Liver (tissue), 3 donors: ENCODE results near the gene KRT36.

Experiments used
- FOXA1 ChIP-seq: IDR thresholded peaks from 2 replicates; pipeline ENCODE4 v1.6.1; 2016; ENCODE audit warnings: antibody characterized with exemption
- JUND ChIP-seq, 2 donors: IDR thresholded peaks; 2 replicates each; pipeline ENCODE4 v1.6.1; 2016; ENCODE audit warnings: antibody characterized with exemption in 2 of 2
- RAD21 ChIP-seq, 2 donors: IDR thresholded peaks; 2 replicates each; pipeline ENCODE4 v1.6.1; 2016; ENCODE audit warnings: antibody characterized with exemption in 2 of 2, mild to moderate bottlenecking in 2 of 2
- SP1 ChIP-seq: IDR thresholded peaks from 2 replicates; pipeline ENCODE4 v1.6.1; 2018; ENCODE audit warnings: antibody characterized with exemption, mild to moderate bottlenecking
- YY1 ChIP-seq: IDR thresholded peaks from 2 replicates; pipeline ENCODE4 v1.6.1; 2016; ENCODE audit warnings: antibody characterized with exemption, mild to moderate bottlenecking
- TF ChIP-seq, protein P1 (sequence below): fragments of 150-350 bp; IDR thresholded peaks from 2 replicates; pipeline ENCODE4 v1.5.1; 2017; ENCODE audit warnings: improper control_type of control experiment, low read depth, low read length; ENCODE audit not compliant: missing input control
- TF ChIP-seq, protein P2 (sequence below): IDR thresholded peaks from 2 replicates; pipeline ENCODE4 v1.6.1; 2016; ENCODE audit warnings: antibody characterized with exemption, mild to moderate bottlenecking
- TF ChIP-seq, protein P3 (sequence below): IDR thresholded peaks from 2 replicates; pipeline ENCODE4 v1.6.1; 2016; ENCODE audit warnings: antibody characterized with exemption
- donor health status: healthy.
- donor health status: healthy.

DNA sequence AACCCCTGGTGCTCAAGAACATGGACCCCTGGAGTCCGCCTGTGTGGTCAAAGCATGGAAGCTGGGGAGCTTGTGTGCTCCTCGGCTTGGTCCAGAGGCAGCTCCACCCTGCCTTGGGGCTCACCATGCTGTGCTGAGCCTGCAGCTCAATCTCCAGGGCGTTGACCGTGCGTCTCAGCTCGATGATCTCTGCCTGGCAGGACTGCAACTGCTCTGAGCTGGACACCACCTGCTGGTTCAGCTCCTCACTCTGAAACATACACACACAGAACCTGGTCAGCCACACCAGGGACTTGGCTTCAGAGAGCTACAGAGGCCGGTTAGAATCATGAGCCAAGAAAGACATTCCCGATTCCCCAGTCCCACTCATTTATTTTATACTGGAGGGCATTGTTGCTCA, 11.5 kb downstream of the KRT36 start:
- TF ChIP-seq, protein P1, sequence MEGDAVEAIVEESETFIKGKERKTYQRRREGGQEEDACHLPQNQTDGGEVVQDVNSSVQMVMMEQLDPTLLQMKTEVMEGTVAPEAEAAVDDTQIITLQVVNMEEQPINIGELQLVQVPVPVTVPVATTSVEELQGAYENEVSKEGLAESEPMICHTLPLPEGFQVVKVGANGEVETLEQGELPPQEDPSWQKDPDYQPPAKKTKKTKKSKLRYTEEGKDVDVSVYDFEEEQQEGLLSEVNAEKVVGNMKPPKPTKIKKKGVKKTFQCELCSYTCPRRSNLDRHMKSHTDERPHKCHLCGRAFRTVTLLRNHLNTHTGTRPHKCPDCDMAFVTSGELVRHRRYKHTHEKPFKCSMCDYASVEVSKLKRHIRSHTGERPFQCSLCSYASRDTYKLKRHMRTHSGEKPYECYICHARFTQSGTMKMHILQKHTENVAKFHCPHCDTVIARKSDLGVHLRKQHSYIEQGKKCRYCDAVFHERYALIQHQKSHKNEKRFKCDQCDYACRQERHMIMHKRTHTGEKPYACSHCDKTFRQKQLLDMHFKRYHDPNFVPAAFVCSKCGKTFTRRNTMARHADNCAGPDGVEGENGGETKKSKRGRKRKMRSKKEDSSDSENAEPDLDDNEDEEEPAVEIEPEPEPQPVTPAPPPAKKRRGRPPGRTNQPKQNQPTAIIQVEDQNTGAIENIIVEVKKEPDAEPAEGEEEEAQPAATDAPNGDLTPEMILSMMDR = no peak
- TF ChIP-seq, protein P2, sequence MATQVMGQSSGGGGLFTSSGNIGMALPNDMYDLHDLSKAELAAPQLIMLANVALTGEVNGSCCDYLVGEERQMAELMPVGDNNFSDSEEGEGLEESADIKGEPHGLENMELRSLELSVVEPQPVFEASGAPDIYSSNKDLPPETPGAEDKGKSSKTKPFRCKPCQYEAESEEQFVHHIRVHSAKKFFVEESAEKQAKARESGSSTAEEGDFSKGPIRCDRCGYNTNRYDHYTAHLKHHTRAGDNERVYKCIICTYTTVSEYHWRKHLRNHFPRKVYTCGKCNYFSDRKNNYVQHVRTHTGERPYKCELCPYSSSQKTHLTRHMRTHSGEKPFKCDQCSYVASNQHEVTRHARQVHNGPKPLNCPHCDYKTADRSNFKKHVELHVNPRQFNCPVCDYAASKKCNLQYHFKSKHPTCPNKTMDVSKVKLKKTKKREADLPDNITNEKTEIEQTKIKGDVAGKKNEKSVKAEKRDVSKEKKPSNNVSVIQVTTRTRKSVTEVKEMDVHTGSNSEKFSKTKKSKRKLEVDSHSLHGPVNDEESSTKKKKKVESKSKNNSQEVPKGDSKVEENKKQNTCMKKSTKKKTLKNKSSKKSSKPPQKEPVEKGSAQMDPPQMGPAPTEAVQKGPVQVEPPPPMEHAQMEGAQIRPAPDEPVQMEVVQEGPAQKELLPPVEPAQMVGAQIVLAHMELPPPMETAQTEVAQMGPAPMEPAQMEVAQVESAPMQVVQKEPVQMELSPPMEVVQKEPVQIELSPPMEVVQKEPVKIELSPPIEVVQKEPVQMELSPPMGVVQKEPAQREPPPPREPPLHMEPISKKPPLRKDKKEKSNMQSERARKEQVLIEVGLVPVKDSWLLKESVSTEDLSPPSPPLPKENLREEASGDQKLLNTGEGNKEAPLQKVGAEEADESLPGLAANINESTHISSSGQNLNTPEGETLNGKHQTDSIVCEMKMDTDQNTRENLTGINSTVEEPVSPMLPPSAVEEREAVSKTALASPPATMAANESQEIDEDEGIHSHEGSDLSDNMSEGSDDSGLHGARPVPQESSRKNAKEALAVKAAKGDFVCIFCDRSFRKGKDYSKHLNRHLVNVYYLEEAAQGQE = no peak
- TF ChIP-seq JUND (IDR thresholded peaks at IDR 0.05) (no peak), RAD21 (IDR thresholded peaks at IDR 0.05) (no peak), SP1 (no peak), FOXA1 (no peak), YY1 (no peak)
- TF ChIP-seq, protein P3, sequence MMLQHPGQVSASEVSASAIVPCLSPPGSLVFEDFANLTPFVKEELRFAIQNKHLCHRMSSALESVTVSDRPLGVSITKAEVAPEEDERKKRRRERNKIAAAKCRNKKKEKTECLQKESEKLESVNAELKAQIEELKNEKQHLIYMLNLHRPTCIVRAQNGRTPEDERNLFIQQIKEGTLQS = no peak
